Measurements from ENCODE around the gene THY1.

Gene THY1

DNA sequence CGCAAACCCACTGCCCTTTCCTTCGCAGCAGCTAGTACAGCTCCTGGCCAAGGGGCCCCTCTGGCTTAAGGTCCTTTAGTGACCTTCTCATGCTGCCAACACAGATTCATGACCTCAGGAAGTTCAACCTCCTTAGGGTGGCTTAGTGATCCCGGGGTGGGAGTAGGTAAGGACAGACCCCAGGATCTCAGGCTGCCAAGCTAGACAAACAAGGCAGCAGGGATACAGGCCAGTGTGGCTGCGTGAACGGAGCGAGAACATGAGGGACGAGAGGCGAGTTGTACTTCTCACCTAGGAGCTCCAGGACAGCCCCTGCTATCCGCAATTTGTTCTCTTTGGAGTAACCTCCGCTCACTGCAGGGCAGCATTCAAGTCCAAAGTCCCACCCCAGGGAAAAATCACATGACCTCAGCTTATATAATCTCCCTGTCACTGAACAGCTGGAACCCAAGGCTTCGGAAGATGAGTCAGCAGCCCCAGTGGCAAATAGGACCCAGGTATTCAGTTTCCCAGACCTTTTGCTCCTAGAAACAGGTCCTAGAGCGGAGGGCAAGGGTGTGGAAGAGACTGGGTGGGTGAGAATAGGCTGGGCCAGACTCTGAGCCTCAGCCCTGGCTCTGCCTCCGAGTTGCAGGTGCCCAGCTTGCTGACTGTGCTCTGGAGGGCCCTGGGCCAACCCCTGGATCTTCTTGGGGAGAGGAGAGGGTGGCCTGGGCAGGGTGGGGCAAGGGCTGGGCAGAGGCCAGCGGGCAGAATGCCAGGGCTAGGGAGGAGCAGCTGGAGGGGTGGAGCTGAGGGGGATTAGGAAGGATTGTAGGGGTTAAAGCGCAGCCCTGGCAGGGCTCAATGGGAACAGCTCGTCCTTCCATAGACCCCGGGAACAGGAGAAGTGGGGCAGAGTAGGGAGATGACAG, 54.6 kb downstream of the THY1 start:
- DNase-seq: no peak

DNA sequence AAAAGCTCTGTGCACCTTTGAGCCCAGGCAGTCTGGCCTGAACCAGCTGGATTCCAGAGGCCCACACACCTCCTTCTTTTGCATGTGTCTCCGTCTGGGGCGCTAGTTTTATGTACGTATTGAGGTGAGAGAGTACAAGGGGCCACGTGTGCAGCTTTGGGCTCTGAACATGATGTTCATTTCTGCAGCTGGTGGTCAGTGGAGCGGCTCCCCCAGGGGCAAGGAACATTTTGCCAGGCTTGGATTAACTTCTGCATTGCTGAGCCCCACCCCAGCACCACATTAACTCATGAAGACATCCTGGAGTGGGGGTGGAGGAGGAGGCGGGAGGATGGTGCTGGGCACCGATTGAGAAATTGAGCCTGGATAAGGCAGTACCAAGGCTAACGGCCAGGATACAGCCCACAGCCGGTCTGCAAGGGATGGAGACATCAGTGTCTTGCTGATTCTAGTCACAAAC, 55.3 kb downstream of the THY1 start:
- DNase-seq: no peak

Measured in activated CD4-positive, alpha-beta T cell treated with anti-CD3 and anti-CD28 coated beads for 4 hours (primary cell).